Kidney (tissue), 14 donors: ENCODE results near the gene AGPS. TPM values are rescaled to one million over a fixed set of nuclear protein-coding genes. Genes with fewer than 3 reads are reported as not detected.

Experiments
- DNase-seq, 5 donors: peaks; one replicate each; pipeline ENCODE4 v3.0.0-alpha.2; 2013 to 2020
- FAIRE-seq: peaks from 2 replicates; lab custom pipeline; 2012; peaks lifted over from hg19 to GRCh38; lab: Jason Lieb, UNC
- H3K27ac ChIP-seq, 2 donors: one replicate each; pipeline ENCODE4 v1.7.0; 2013; ENCODE audit warnings: low read depth in 2 of 2, low read length in 2 of 2, inconsistent platforms in 1 of 2
- H3K27me3 ChIP-seq: one replicate; pipeline ENCODE4 v1.7.1; 2013; ENCODE audit warnings: low read length, inconsistent platforms; ENCODE audit not compliant: control insufficient read depth, insufficient read depth
- H3K36me3 ChIP-seq, 3 donors: one replicate each; pipeline versions ENCODE4 v1.7.0 to v1.7.1; 2013; ENCODE audit warnings: low read length in 3 of 3, control low read depth in 1 of 3, inconsistent platforms in 1 of 3; ENCODE audit not compliant: insufficient read depth in 3 of 3, control insufficient read depth in 2 of 3
- H3K4me1 ChIP-seq, 3 donors: one replicate each; pipeline versions ENCODE4 v1.7.0 to v1.7.1; 2013; ENCODE audit warnings: low read length in 3 of 3, inconsistent platforms in 1 of 3, low read depth in 1 of 3; ENCODE audit not compliant: control insufficient read depth in 2 of 3, insufficient read depth in 2 of 3
- H3K4me3 ChIP-seq, 3 donors: one replicate each; pipeline versions ENCODE4 v1.7.0 to v1.8.1; 2013; ENCODE audit warnings: low read length in 3 of 3, control low read depth in 1 of 3, inconsistent platforms in 1 of 3
- H3K9ac ChIP-seq, 3 donors: one replicate each; pipeline versions ENCODE4 v1.7.0 to v1.7.1; 2013; ENCODE audit warnings: low read length in 3 of 3, control low read depth in 1 of 3, inconsistent platforms in 1 of 3
- H3K9me3 ChIP-seq, 3 donors: one replicate each; pipeline versions ENCODE4 v1.7.0 to v1.7.1; 2013; ENCODE audit warnings: low read length in 3 of 3, control low read depth in 1 of 3, inconsistent platforms in 1 of 3; ENCODE audit not compliant: control insufficient read depth in 2 of 3, insufficient read depth in 1 of 3
- CTCF ChIP-seq: IDR thresholded peaks from 3 replicates; pipeline ENCODE4 v1.5.1; 2012; ENCODE audit warnings: mild to moderate bottlenecking, moderate library complexity, borderline replicate concordance; ENCODE audit not compliant: insufficient read depth; ENCODE audit errors: extremely low read depth
- intact Hi-C: fragments of 100-400 bp; cut with DNase I; formaldehyde crosslinking; loops from one replicate; pipeline ENCODE4 v1.11.1; 2022
- polyA plus RNA-seq: library from polyadenylated mRNA; stranded (reverse); fragments of 350-450 nt; fragmentation: Illumina TruSeq; extraction: RNeasy Lipid Tissue Mini Kit (QIAGEN cat#74804); gene quantifications from one replicate; pipeline ENCODE4 v1.2.3, GENCODE V29; 2014; ENCODE audit warnings: low read depth, low replicate concordance; ENCODE audit not compliant: insufficient read depth
- total RNA-seq: library from RNA; stranded (reverse); fragmentation: NEBNext Ultra II Directional; extraction: Animal tissue kit (Norgen Biotek cat#: 25700); gene quantifications from one replicate; pipeline ENCODE4 v1.2.1, GENCODE V29; 2021
- donor health status: control.
- donor health status: control.
- donor health status: control.
- donor health status: control.
- donor health status: control.
- donor health status: DM: yes; HTN: yes; CAD: no.
- donor health status: Normal renal cell carcinoma (clear cell type).

Gene AGPS
- total and polyA plus RNA-seq, 2 donors from 2014 or later, result 7.9 to 45.7 TPM

GRCh38 chr2:177346192-177346591, 46.4 kb upstream of the AGPS start:
- Histone ChIP-seq H3K9ac (no peak overlapping the region), H3K27me3 (no peaks in the 10 kb centered on the region), H3K4me1 (peaks cover 0 to 6% (median 3%) of the 10 kb centered on the region in 3 donors), H3K4me3 (no peak overlapping the region), H3K9me3 (no peaks in the 10 kb centered on the region), H3K27ac (no peak overlapping the region), H3K36me3 (no peaks in the 10 kb centered on the region)
- TF ChIP-seq CTCF, result no peak
- no peak for DNase-seq
- no peak for FAIRE-seq
- intact Hi-C loops, result no loop called here

GRCh38 chr2:177347570-177347969, 45.0 kb upstream of the AGPS start:
- Histone ChIP-seq H3K27ac (no peak overlapping the region), H3K27me3 (no peaks in the 10 kb centered on the region), H3K9me3 (no peaks in the 10 kb centered on the region), H3K4me1 (peaks cover 0 to 6% (median 3%) of the 10 kb centered on the region in 3 donors), H3K36me3 (no peaks in the 10 kb centered on the region), H3K4me3 (no peak overlapping the region), H3K9ac (no peak overlapping the region)
- DNase-seq, result no peak
- no peak for TF ChIP-seq CTCF
- no peak for FAIRE-seq
- intact Hi-C loops, result no loop called here

DNA sequence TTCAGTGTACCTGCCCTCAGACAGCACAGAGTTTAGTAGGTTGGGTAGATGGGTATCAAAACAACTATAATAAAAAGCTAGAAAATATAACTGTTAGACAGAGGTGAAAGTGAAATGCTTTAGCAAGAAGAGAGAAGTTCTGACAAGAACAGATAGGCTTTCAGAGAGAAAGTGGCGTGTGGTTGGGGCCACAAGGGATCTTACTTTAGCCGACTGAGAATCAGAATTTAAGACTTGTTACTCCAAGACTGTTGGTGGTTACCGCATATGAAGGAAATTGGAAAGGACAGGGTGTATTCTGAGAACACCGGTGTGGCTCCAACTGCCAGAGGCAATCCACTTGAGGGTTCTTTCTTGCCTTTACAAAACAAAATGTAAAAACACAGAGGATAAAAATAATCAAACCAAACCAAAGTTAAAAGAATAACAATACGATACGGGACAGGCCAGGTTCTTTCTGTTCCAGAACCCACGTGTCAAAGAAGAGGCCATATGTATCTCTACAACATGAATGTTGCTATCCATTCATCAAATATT, 44.4 kb upstream of the AGPS start:
- Histone ChIP-seq H3K9ac (no peak overlapping the region), H3K27me3 (no peaks in the 10 kb centered on the region)
- no peak for FAIRE-seq

More for the DNA sequence above, 44.4 kb upstream of the AGPS start:
- TF ChIP-seq CTCF, result no peak
- intact Hi-C loops, result no loop called here
- DNase-seq, result no peak
- peaks cover 0 to 6% (median 3%) of the 10 kb centered on the region in 3 donors for H3K4me1 ChIP-seq
- H3K9me3 ChIP-seq, result no peaks in the 10 kb centered on the region
- H3K27ac ChIP-seq, result no peak overlapping the region
- H3K4me3 ChIP-seq, result no peak overlapping the region
- no peaks in the 10 kb centered on the region for H3K36me3 ChIP-seq
